NCI-H82 (cell line): ENCODE results near the gene PAH.
A peak's percentile ranks its signal among the peaks of the same experiment; 100 is the strongest.

ENCODE experiments used
- DNase-seq: peaks from one replicate; lab custom pipeline; 2025; lab: John Stamatoyannopoulos, UW

PAH gene

GRCh38 chr12:102950107-102950949 lies 33.3 kb upstream of the PAH start:
- no peak for DNase-seq

- peak; percentile 69 for DNase-seq
These were observed 31.9 kb upstream of the PAH start for GRCh38 chr12:102948941-102949352.

- no peak for DNase-seq
These were observed 29.0 kb upstream of the PAH start for GRCh38 chr12:102946042-102946441.

- no peak for DNase-seq
These were observed 22.7 kb upstream of the PAH start for GRCh38 chr12:102939670-102940222.

- DNase-seq = no peak
These were observed 22.0 kb upstream of the PAH start for GRCh38 chr12:102939059-102939458.

GRCh38 chr12:102933168-102933567 lies 16.1 kb upstream of the PAH start:
- DNase-seq = no peak

- no peak for DNase-seq
These were observed 10.2 kb upstream of the PAH start for GRCh38 chr12:102927220-102927619.

- DNase-seq = no peak
These were observed 4.2 kb upstream of the PAH start for GRCh38 chr12:102921240-102921639.

GRCh38 chr12:102920271-102920670 lies 3.2 kb upstream of the PAH start:
- no peak for DNase-seq

GRCh38 chr12:102918840-102919239 lies 1.8 kb upstream of the PAH start:
- DNase-seq = no peak

GRCh38 chr12:102916252-102917025 lies 605 bp downstream of the PAH start:
- DNase-seq = no peak

GRCh38 chr12:102913453-102914226 lies 3.4 kb downstream of the PAH start:
- no peak for DNase-seq

GRCh38 chr12:102912258-102912657 lies 4.8 kb downstream of the PAH start:
- DNase-seq = no peak

GRCh38 chr12:102911320-102911719 lies 5.7 kb downstream of the PAH start:
- DNase-seq = no peak

GRCh38 chr12:102910792-102911191 lies 6.3 kb downstream of the PAH start:
- no peak for DNase-seq

- no peak for DNase-seq
These were observed 6.9 kb downstream of the PAH start for GRCh38 chr12:102910137-102910536.

GRCh38 chr12:102907918-102908317 lies 9.1 kb downstream of the PAH start:
- no peak for DNase-seq

- DNase-seq = no peak
These were observed 11.8 kb downstream of the PAH start for GRCh38 chr12:102905229-102905628.

GRCh38 chr12:102903337-102904007 lies 13.6 kb downstream of the PAH start:
- DNase-seq = peak; percentile 1

GRCh38 chr12:102902093-102902492 lies 15.0 kb downstream of the PAH start:
- no peak for DNase-seq

- no peak for DNase-seq
These were observed 16.7 kb downstream of the PAH start for GRCh38 chr12:102900389-102900788.

- DNase-seq = peak; percentile 21
These were observed 21.0 kb downstream of the PAH start for GRCh38 chr12:102896067-102896466.
